GM19035 (cell line): Measurements from ENCODE around the gene RECK.
"Not testable (repeated sequence)": the region's sequence is repeated elsewhere in the genome, so short reads cannot be mapped to it uniquely, and the experiment has no call there.

Experiments used
- ATAC-seq: cut with Tn5 transposase; IDR thresholded peaks from one replicate; pipeline ENCODE4 v1.9.1; 2021; ENCODE audit not compliant: unreplicated experiment

The RECK gene, protein sequence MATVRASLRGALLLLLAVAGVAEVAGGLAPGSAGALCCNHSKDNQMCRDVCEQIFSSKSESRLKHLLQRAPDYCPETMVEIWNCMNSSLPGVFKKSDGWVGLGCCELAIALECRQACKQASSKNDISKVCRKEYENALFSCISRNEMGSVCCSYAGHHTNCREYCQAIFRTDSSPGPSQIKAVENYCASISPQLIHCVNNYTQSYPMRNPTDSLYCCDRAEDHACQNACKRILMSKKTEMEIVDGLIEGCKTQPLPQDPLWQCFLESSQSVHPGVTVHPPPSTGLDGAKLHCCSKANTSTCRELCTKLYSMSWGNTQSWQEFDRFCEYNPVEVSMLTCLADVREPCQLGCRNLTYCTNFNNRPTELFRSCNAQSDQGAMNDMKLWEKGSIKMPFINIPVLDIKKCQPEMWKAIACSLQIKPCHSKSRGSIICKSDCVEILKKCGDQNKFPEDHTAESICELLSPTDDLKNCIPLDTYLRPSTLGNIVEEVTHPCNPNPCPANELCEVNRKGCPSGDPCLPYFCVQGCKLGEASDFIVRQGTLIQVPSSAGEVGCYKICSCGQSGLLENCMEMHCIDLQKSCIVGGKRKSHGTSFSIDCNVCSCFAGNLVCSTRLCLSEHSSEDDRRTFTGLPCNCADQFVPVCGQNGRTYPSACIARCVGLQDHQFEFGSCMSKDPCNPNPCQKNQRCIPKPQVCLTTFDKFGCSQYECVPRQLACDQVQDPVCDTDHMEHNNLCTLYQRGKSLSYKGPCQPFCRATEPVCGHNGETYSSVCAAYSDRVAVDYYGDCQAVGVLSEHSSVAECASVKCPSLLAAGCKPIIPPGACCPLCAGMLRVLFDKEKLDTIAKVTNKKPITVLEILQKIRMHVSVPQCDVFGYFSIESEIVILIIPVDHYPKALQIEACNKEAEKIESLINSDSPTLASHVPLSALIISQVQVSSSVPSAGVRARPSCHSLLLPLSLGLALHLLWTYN

DNA sequence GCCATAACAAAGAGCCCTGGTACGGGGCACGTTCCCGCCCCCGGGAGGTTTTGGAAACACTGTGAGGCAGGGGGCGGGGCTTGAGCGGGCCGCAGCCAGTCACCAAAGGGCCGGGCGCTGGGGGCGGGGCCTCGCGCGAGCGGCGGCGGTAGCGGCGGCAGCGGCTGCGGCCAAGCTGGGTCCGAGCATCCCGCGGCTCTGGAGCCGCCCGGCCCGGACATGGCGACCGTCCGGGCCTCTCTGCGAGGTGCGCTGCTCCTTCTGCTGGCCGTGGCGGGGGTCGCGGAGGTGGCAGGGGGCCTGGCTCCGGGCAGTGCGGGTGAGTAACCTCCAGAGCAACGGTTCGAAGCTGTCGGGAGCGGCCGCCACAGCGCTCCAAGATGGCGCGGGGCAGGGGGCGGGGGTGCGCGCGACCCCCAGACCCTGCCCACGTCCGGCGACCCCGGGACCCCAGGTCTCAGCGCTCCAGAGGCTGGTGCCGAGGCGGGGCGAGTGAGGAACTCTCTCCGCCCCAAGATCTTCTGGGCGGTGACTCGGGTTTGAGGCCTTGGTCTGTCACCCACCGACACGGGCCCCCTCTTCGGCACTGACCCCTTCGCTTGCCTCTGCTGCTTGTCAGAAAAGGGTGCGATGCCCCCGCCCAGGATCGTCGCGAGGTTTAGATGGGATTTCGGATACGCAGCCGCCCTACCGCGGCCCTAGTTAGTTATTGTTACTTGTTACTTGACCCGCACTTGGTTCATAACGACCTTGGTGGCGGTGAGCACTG is at the start of gene RECK:
Gene RECK (plus strand): TSS at position 134 of the 769 bp plus-strand sequence. CDS start 86 bp downstream, at position 220.
- ATAC-seq: peak; percentile 89

DNA sequence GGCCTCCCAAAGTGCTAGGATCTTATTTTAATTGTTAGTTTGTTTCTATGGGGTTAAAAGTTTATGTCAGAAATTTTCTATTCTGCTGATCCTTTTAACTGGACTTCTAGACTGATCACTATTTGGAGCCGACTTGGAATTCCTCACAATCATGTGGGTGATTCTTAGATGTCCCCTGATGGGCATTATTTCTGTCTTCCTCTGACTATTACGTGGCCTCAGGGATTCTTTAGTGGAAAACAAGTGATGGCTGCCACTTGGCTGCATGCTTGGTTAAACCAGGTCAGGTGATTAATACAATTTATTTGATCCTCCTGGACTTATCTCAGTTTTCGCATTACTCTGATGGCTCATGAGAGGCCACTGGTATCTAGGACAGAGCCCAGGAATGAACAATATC is 46.6 kb upstream of the RECK start:
- no peak for ATAC-seq

DNA sequence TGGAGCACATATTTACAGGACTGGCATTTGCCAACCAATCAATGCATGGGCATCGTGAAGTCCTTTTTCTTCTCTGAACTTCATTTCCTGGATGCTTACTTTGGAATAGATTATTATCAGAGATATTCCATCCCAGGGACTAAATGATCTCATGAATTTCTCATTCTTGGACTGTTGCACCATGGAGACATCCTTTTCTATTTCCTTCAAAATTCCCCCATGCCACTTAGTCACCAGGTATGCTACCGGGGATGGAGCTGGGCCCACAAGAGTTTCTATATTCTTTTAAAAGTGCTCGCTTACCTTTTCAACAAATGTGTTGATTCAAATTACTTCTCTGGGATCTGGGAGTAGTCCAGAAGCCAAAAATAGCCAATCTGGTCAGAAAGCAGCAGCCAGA is 43.6 kb upstream of the RECK start:
- ATAC-seq: not testable (repeated sequence)

DNA sequence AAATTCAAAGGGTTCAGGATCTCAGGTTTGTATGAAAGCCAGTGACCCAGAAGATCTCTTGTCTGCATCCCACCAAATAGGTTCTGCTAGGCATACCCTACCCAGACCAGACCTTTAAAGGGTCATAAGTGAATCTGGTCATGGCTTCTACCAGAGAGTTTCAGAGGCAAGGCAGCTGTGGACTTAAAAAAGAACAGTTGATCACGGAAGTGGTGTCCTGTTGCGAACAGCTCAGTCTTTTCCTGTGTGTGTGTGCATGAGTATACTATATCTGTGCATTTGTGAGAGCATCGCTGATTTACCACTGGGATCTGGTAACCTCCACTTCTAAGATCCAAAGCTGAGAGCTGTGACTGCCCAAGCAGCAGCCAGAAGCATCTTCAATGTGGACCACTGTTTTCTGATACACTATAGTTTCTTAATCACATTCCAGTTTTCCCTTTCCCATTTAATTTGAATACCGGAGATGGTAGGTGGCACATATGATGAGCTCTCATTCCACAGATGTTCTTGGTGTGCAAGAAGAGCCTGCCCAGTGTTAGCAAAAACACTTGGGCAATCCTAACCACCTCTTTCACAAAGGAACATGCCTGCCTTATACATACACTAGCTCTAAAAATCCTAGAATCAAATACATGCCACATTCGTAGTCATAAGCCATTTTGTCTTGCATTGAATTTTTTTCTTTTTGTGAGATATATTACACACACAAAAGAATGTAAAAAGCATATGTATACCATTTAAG is 42.6 kb upstream of the RECK start:
- ATAC-seq: no peak

DNA sequence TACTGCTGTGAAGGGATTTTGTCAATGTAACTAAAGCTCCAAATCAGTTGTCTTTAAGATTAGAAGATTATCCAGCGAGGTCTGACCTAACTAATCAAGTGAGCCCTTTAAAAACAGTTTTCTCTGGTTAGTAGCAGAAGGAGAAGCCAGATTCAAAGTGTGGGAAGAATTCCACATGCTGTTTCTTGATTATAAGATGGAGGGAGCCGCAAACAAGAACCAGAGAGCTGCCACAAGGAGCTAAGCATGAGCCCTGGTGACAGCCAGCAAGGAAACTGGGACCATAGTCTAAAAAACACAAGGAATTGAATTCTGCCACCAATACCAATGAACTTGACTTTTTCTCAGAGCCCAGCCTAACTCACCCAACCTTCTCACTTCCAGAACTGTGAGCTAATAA is 41.8 kb upstream of the RECK start:
- ATAC-seq: no peak

DNA sequence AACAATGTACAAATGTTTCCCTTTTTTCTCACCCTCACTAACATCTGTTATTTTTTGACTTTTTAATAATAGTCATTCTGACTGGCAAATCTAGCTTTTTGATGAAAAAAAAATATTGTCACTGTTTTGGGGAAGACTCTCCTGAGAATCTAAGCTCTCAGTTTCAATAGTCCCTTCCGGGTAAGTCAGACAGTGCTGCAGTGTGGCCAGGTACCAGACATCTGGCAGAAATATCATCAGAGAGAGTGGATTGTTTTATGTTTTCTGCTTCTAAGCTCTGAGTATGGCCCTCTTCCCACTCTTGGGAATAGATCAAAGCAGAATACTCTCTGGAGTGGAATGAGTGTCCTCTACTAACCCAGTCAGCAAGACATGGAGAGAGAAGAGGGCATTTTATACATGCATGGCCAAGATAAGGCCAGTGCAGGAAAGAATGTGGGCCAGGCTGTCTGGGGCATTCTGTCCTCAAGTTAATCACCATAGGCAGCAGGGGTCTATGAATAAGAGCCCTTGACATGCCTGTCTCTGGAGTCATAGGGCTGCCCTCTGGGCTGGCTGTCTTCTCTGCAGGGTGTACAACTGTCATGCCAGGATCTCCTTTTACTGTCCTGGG is 40.2 kb upstream of the RECK start:
- no peak for ATAC-seq

DNA sequence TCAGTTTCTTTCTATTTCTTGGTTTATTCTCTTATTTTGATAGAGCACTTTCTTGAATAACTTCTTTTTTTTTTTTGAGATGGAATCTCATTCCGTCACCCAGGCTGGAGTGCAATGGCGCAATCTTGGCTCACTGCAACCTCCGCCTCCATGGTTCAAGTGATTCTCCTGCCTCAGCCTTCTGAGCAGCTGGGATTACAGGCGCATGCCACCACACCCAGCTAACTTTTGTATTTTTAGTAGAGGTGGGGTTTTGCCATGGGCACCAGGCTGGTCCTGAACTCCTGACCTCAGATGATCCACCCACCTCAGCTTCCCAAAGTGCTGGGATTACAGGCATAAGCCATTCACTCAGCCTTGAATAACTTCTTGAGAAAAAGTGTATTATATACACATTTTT is 39.7 kb upstream of the RECK start:
- not testable (repeated sequence) for ATAC-seq

DNA sequence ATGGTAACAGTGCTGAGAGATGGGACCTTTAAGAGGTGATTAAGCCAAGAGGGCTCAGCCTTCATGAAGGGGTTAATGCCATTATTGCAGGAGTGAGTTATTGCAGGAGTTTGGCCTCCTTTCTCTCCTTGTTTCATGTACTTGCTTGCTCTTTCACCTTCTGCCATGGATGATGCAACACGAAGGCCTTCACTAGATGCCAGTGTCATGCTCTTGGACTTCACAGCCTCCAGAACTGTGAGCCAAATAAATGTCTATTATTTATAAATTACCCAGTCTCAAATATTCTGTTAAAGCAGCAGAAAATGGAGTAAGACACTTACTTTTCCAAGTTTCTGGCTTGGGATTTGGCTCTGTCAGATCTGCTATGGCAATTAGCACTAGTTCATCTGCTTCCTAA is 38.4 kb upstream of the RECK start:
- ATAC-seq: no peak

DNA sequence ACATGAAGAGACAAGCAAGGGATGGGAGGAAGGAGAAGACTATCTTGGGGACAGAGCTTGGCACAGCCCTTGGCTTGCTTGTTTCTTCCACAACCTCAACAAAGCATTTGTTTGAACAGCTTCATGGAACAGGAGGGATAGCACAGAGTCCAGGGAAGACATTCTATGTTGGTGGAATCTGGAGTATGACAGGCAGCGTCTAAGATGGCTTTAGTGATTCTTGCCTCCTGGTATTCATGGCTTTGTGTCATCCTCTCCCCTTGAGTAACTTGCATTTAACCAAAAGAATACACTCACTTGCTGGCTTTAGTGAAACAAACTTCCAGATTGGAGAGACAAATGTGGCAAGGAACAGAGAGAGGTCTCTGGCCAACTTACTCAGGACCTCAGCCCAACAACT is 30.8 kb upstream of the RECK start:
- no peak for ATAC-seq

DNA sequence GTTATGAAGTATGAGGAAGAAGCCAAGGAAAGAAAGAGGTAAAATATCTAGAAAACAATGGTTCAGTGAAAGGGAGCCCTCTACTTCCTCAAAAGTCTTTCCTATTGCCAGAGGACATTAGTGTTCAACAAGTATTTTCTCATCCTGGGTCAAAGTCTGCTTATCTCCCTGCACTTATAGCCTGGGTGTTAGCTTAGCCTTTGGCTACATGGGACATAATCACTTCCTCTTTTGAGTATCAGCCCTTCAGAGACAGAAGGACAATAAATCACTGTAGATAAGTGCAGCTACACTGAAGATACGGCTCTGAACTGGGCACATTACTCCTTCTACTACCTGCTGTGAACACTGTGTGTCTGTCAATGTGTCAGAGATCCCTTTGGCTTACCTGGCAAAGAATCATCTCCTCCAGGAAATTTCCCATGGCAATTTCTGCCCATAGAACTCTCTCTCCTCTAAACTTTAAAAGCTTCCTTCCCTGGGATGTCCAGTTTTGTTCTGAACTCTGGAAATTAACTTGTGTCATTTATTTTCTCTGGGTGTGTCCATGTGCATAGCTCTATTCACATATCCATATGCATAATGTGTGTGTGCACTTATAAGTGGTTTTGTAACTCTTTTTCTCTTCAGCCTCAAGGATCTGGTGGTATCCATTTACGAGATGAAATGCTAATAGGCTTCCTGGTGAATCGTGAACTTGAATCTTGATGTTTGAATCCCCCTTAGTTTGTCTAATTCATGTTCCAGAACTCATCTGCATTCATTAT is 30.0 kb upstream of the RECK start:
- no peak for ATAC-seq

DNA sequence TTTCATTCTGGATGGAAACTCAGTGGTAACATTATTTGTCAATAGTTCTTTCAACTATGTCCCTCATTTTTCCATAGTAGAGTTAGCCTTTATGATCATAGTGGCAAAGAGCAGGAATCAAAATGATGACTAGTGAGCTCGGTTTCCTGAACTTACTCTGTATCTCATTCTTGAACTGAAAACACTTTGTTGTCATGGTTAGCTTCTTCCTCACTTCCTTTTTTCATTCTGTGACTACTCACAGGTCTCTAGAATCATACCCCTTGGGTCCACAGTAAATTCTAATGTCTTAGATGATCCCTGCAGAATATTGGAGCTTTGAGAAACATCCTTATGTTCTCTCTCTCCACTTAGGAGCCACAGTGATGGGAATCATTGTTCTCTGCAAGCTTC is 29.4 kb upstream of the RECK start:
- no peak for ATAC-seq

DNA sequence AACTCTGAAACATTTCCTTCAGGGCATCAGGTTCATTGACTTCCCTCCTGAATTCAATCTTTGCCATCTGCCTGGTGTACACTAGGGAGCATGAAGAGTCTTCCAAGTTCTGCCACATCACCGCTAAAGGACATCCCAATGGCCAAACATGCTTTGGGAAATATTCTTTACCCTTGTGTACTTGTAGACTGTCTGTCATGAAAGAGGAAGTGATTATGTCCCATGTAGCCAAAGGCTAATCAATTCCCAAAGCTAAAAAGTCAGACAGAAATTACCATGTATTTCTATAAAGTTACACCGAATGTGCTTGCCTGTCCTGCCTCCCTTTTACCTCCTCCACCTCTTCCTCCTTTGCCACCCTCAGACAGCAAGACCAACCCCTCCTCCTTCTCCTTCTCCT is 28.9 kb upstream of the RECK start:
- no peak for ATAC-seq

DNA sequence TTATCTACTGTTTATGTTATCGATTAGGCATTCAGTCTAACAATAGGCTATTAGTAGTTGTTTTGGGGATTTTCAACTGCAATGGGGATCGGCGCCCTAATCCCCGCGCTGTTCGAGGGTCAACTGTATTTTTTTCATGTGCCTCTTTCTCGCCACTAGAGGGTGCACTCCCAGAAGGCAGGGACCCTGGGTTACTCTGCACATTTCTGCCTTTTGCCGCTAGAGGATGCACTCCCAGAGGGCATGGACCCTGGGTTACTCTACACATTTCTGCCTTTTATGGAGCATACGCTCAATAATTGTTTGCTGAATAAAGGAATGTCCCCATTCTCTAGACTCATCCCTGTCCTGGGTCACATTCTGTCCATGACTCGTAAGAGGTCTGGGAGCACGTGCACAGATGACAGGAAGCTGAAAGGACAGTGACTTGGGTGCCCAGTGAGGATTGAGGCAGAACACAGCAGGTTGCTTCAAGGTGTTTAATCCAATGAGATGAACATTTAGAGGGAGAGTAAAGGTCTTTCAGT is 27.9 kb upstream of the RECK start:
- no peak for ATAC-seq

DNA sequence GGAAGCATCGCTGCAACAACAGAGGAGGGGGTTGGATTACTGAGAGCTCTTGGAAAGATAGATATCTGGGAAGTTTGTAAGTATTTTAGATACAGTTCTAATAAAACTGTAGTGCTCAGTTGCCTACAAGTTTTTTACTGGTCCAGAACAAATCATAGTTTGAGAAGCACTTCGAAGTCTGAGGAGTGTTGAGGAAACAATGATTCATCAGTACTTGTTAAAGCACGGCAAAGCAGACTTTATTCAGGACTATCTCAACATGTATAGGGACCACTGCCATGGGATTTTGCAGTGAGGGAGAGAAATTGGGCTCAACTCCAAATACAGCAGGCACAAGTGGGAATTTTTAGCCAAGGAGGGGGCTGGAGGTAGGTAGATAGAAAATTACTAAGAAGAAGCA is 25.3 kb upstream of the RECK start:
- ATAC-seq: no peak

DNA sequence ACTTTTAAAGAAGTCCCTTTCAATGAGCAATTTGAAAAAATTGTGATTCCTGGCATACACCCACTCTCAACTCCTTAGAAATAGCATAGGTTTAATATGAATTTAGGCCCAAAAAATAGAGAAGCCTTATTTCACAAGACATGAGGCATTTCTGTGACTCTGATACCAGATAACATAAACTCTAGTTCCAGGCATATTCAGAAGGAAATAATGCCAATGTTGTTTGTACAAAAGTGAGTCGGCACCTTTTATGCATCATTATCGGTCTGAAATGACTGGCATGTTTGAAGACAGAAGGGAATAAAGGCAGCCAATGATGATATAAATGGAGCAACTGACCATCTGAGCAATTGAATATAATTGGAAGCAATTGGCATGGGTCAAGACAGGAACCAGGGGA is 19.4 kb upstream of the RECK start:
- ATAC-seq: no peak

DNA sequence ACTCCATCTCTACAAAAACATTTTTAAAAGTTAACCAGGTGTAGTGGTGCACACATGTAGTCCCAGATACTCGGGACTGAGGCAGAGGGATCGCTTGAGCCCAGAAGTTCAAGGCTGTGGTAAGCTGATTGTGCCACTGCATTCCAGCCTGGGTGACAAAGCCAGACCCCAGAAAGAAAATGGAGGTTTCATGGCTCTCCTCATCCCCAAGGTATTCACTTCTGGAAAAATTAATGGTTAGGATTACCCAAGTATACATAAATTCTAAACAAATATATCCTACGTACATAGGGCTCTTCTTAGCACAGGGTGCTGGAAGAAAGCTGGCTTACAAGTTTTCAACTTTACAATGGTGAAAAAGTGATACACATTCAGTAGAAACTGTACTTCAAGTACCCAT is 18.6 kb upstream of the RECK start:
- no peak for ATAC-seq

DNA sequence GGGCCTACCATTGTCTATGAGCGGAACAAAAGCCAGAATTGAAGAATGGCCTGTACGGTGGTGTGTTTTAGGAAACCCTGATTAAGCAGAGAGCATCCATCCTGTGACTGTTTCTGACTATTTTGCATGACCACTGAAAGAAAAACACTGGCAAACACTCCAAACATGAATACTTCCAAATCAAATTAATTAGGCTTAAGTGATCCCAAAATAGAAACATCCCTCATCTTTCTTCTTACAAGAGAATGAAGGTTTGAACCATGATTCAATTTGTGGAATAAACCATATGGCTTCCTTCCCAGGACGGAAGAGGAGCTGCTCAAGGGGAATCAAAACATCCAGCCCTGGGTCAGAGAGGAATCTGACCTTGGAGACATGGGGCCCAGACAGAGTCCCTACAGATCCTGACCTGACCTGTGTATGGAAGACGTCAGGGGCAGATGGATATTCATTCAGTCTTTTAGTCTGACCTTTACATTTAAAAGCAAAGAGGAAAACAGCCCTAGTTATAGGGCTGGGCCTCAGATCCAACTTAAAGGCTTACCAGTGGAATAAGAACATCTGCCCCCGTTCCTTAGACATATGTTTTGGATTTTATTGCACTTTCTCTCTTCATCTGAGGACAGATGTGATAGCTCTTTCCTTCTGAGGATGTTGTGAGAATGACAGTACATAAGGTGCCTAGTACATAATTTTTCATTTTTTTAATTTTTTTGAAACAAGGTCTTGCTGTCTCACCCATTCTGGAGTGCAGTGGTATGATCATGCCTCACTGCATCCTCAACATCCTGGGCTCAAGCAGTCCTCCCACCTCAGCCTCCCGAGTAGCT is 17.6 kb upstream of the RECK start:
- ATAC-seq: no peak

DNA sequence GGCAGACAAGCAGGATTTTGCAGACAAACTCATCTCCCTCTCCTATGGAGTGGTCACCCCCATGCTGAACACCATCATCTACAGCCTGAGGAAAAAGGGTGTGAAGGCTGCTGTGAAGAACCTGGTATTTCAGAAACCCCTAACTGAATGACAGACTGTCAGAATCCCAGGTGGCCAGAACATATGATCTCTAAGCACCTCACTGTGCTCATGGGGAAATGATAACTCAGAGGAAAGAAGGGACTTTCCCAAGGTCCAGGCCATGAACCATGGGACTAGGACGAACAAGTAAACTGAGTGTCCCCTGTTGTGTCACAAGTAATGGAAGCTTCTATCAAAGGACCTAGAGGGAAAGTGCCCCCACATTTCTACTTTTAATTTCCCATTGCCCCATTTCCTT is 14.7 kb upstream of the RECK start:
- no peak for ATAC-seq
